HG03442 (cell line): ENCODE data around the gene IGFL3.

ENCODE experiments used
- ATAC-seq: cut with Tn5 transposase; IDR thresholded peaks from one replicate; pipeline ENCODE4 v1.9.1; 2021; ENCODE audit warnings: mild to moderate bottlenecking, moderate library complexity; ENCODE audit not compliant: unreplicated experiment

The IGFL3 gene

GRCh38 chr19:46077815-46078167, 46.7 kb downstream of the IGFL3 start:
- ATAC-seq, result no peak

GRCh38 chr19:46076951-46077814, 47.3 kb downstream of the IGFL3 start:
- no peak for ATAC-seq

- ATAC-seq, result no peak
Observed at GRCh38 chr19:46076031-46076880, 48.2 kb downstream of the IGFL3 start.

- no peak for ATAC-seq
Observed at GRCh38 chr19:46073268-46073922, 51.1 kb downstream of the IGFL3 start.
